Neural progenitor cell (in vitro differentiated cells): ENCODE results near the gene NRG2.

Source experiments
- CTCF ChIP-seq: fragments of 200-600 bp; sonication (generic); IDR thresholded peaks from 2 replicates; pipeline ENCODE4 v1.5.1; 2017; ENCODE audit warnings: antibody characterized with exemption, mild to moderate bottlenecking
- EZH2phosphoT487 ChIP-seq: fragments of 200-600 bp; sonication (generic); IDR thresholded peaks from 2 replicates; pipeline ENCODE4 v1.6.1; 2017; ENCODE audit warnings: antibody characterized with exemption

DNA sequence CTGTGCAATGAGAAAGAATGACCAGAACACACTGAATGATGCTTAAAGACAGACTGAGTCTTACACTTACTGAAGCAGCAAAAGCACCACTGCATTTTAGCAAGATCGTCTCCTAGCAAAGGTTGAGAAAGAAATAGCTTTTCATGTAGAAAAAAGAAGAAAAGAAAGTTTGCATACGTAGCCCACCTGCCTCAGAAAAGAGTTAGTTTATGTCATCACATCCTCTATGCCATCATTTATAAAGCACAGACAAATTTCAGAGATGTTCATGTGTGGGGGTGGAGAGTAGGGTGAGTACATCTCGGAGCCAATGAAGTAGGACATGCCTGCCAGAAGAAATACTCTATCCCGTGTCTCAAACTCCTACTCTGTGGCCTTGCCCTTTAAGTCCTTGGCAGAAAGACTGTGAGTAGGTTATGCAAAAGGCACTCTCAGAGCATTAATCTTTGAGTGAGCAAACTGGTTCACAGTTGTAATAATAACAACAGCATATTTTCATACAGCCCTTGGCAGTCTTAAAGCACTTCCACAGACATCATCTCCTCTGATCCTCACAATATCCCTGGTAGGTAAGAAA lies 22.4 kb downstream of the NRG2 start:
- TF ChIP-seq CTCF = no peak
- no peak for TF ChIP-seq EZH2phosphoT487
